Mesothelial cell of epicardium (in vitro differentiated cells): Measurements from ENCODE around the gene TMEM201. TPM values are rescaled to one million over a fixed set of nuclear protein-coding genes. Genes with fewer than 3 reads are reported as not detected.

ENCODE experiments used
- DNase-seq, 2 experiments: peaks; one replicate each; pipeline ENCODE4 v3.0.0; 2021; ENCODE audit warnings: low spot score in 2 of 2; ENCODE audit not compliant: unreplicated experiment in 2 of 2
- H3K27ac Mint-ChIP-seq: 2 replicates; pipeline ENCODE4 v1.8.0; 2021; ENCODE audit warnings: mixed read lengths
- H3K27me3 Mint-ChIP-seq: 2 replicates; pipeline ENCODE4 v1.8.0; 2021; ENCODE audit warnings: low read depth, mixed read lengths
- H3K36me3 Mint-ChIP-seq: 2 replicates; pipeline ENCODE4 v1.8.0; 2021; ENCODE audit warnings: mixed read lengths
- H3K4me1 Mint-ChIP-seq: 2 replicates; pipeline ENCODE4 v1.8.0; 2021; ENCODE audit warnings: mixed read lengths
- H3K4me3 Mint-ChIP-seq: 2 replicates; pipeline ENCODE4 v1.8.0; 2021; ENCODE audit warnings: mild to moderate bottlenecking, moderate library complexity, mixed read lengths
- H3K9me3 Mint-ChIP-seq: 2 replicates; pipeline ENCODE4 v1.8.0; 2021; ENCODE audit warnings: mixed read lengths
- total RNA-seq: library from RNA; stranded (reverse); gene quantifications from 3 replicates; pipeline ENCODE4 v1.2.1, GENCODE V29; 2021
- TF ChIP-seq, protein P1 (sequence below): fragments of 200-600 bp; sonication (generic); IDR thresholded peaks from one replicate; pipeline ENCODE4 v1.5.0; 2021; ENCODE audit warnings: antibody characterized with exemption; ENCODE audit not compliant: unreplicated experiment

The TMEM201 gene
- total RNA-seq, 1 donor from 2014 or later = 31.8 TPM

DNA sequence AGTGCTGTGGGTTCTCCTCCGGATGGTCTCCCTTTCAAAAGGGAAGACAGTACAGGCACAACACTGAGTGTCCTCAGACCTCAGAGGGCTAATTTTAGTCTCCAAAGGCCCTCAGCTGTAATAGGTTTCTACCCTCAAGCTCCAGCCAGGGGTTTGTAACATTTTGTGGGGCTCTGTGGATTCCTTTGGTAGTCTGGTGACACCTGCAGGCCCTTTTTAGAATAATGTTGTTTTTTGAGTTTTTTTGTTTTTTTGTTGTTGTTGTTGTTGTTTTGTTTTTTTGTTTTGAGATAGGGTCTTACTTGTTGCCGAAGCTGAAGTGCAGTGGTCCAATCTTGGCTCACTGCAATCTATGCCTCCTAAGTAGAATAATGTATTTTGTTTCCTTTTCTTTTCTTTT is 15.0 kb upstream of the TMEM201 start:
- TF ChIP-seq, protein P1, sequence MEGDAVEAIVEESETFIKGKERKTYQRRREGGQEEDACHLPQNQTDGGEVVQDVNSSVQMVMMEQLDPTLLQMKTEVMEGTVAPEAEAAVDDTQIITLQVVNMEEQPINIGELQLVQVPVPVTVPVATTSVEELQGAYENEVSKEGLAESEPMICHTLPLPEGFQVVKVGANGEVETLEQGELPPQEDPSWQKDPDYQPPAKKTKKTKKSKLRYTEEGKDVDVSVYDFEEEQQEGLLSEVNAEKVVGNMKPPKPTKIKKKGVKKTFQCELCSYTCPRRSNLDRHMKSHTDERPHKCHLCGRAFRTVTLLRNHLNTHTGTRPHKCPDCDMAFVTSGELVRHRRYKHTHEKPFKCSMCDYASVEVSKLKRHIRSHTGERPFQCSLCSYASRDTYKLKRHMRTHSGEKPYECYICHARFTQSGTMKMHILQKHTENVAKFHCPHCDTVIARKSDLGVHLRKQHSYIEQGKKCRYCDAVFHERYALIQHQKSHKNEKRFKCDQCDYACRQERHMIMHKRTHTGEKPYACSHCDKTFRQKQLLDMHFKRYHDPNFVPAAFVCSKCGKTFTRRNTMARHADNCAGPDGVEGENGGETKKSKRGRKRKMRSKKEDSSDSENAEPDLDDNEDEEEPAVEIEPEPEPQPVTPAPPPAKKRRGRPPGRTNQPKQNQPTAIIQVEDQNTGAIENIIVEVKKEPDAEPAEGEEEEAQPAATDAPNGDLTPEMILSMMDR = peak; percentile 31
- Mint-ChIP-seq H3K27ac (no peak overlapping the region), H3K4me1 (no peaks in the 10 kb centered on the region), H3K9me3 (no peaks in the 10 kb centered on the region), H3K27me3 (no peaks in the 10 kb centered on the region), H3K36me3 (peaks cover 8% of the 10 kb centered on the region), H3K4me3 (no peak overlapping the region)
- DNase-seq = no peak

DNA sequence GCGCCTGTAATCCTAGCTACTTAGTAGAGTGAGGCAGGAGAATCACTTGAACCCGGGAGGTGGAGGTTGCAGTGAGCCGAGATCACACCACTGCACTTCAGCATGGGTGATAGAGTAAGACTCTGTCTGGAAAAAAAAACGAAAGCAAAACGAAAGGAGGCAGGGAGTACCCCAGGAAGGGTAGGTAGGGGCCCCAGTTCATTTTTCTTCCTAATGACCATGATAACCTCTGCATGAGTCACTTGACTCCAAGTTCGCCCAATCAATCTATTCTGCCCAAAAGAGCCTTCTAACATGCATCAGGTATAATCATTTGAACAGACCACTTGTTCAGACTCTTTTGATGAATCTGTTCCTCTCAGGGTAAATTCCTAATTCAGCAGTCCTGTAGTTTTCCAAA is 13.2 kb upstream of the TMEM201 start:
- Mint-ChIP-seq H3K27ac (no peak overlapping the region), H3K36me3 (peaks cover 9% of the 10 kb centered on the region), H3K4me3 (no peak overlapping the region), H3K9me3 (no peaks in the 10 kb centered on the region), H3K27me3 (no peaks in the 10 kb centered on the region), H3K4me1 (no peaks in the 10 kb centered on the region)
- TF ChIP-seq, protein P1 = no peak
- no peak for DNase-seq

DNA sequence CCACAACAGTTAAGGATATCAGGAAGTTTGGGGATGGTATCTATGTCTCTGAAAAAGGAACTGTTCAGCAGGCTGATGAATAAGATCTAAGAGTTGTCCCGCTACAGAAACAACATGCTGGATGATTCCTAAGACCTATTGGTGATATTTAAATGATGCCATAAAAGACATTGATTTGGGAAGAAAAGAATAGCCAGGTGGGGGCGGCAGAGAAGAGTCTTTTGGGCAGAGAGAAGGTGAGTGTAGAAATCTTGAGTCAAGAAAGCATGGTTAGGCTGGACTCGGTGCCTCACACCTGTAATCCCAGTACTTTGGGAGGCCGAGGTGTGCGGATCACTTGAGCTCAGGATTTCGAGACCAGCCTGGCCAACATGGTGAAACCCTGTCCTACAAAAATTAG is 11.8 kb upstream of the TMEM201 start:
- TF ChIP-seq, protein P1 = no peak
- Mint-ChIP-seq H3K27me3 (no peaks in the 10 kb centered on the region), H3K4me1 (no peaks in the 10 kb centered on the region), H3K27ac (no peak overlapping the region), H3K36me3 (peaks cover 13% of the 10 kb centered on the region), H3K4me3 (no peak overlapping the region), H3K9me3 (no peaks in the 10 kb centered on the region)
- no peak for DNase-seq

DNA sequence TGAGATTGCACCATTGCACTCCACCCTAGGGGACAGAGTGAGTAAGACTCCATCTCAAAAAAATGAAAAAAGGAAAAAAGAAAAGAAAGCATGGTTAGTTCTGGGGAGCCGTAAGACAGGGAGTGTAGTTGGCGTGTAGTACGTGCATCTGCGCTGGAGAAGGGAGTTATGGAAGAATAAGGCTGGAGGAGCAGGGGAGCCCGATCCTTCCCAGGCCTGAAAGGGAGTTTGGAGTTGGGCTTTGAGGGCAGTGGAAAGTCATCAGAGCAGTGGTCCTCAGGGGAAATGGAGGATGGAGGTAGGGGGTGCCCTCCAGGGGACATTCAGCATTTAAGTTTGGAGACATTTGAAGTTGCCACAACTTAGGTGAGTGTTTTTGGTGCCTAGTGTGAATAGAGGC is 11.3 kb upstream of the TMEM201 start:
- no peak overlapping the region for H3K27ac Mint-ChIP-seq

DNA sequence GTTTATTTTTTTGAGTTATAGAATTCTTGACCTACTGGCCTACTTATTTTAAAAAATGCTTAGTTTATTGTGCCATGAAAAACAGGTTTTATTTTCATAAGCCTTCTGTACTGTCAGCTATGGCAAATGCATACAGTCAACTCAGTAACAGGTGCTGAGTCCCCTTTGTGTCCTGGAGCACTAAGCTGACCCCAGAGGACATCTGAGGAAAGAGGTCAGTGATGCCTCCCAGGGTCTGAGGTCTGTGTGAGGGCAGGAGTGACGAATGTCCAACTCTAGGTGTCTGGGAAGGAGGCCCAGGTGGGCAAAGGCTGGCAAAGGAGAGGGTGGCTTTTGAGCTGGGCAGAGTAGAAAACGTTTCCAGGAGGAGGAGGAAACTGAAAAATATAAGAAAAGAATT is 7.8 kb upstream of the TMEM201 start:
- Mint-ChIP-seq H3K36me3 (peaks cover 22% of the 10 kb centered on the region), H3K9me3 (no peaks in the 10 kb centered on the region), H3K27me3 (no peaks in the 10 kb centered on the region), H3K27ac (no peak overlapping the region), H3K4me1 (no peaks in the 10 kb centered on the region), H3K4me3 (no peak overlapping the region)
- no peak for DNase-seq
- TF ChIP-seq, protein P1 = no peak

More for the DNA sequence above, 11.3 kb upstream of the TMEM201 start:
- Mint-ChIP-seq H3K9me3 (no peaks in the 10 kb centered on the region), H3K4me1 (no peaks in the 10 kb centered on the region), H3K36me3 (peaks cover 16% of the 10 kb centered on the region), H3K27me3 (no peaks in the 10 kb centered on the region), H3K4me3 (no peak overlapping the region)
- no peak for DNase-seq
- TF ChIP-seq, protein P1 = no peak

DNA sequence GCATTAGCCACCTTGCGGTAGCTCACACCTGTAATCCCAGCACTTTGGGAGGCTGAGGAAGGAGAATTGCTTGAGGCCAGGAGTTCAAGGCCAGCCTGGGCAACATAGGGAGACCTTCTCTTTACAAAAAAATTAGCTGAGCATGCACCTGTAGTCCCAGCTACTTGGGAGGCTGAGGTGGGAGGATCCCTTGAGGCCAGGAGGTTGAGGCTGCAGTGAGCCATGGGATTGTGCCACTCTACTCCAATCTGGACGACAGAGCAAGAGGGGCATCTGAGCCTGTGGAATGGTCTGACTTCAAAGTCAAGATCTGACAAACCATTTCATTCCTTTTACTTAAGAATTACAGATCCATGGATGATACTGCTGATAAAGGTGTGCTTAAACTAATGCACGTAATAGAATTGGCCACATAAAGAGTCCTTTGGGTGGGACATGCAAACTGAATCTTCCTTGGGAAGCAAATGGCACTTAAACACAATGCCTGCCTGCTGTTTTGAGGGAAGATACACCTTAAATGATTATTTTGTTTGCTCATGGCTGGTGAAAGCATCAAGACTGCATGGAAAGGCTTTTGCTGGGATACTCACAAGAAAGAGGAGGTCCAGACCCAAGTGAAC is 2.5 kb upstream of the TMEM201 start:
- no peak overlapping the region for H3K4me3 Mint-ChIP-seq
- no peaks in the 10 kb centered on the region for H3K27me3 Mint-ChIP-seq
- peaks cover 9% of the 10 kb centered on the region for H3K36me3 Mint-ChIP-seq
- no peak for DNase-seq
- H3K4me1 Mint-ChIP-seq = peaks cover 14% of the 10 kb centered on the region
- no peak overlapping the region for H3K27ac Mint-ChIP-seq
- TF ChIP-seq, protein P1 = no peak
- H3K9me3 Mint-ChIP-seq = no peaks in the 10 kb centered on the region
